A673 (cell line): Measurements from ENCODE around the gene DLX2. TPM values are rescaled to one million over a fixed set of nuclear protein-coding genes. Genes with fewer than 3 reads are reported as not detected.
A peak's percentile ranks its signal among the peaks of the same experiment; 100 is the strongest.

Experiments
- BruUV-seq: library from RNA; stranded (reverse); fragments of 400-500 nt; replicated peaks from 2 replicates; lab custom pipeline; 2021; lab: Mats Ljungman, UMichigan
- CTCF ChIA-PET: fragments of 300-600 bp; sonication (Branson Sonifier 250); formaldehyde crosslinking; loops from one replicate; lab custom pipeline; 2022; ENCODE audit warnings: antibody characterized with exemption; lab: Charles Lee
- POLR2A ChIA-PET: fragments of 300-600 bp; sonication (Branson Sonifier 250); formaldehyde crosslinking; loops from one replicate; lab custom pipeline; 2022; ENCODE audit warnings: antibody characterized with exemption; ENCODE audit not compliant: low non-redundant PET; lab: Charles Lee
- DNase-seq: peaks from one replicate; pipeline ENCODE4 v3.0.0-alpha.2; 2015; ENCODE audit warnings: low spot score
- H3K27ac ChIP-seq: fragments of 200-600 bp; sonication (generic); 2 replicates; pipeline ENCODE4 v1.5.1; 2016; ENCODE audit warnings: mixed run types, low read depth, mild to moderate bottlenecking, mixed read lengths, antibody characterized with exemption, low read length; ENCODE audit not compliant: poor library complexity, severe bottlenecking
- H3K27me3 ChIP-seq: fragments of 200-600 bp; sonication (generic); replicated peaks from 2 replicates; pipeline ENCODE4 v1.6.1; 2017; ENCODE audit warnings: mixed run types, low read depth, mild to moderate bottlenecking, mixed read lengths, antibody characterized with exemption, low read length; ENCODE audit not compliant: insufficient read depth, poor library complexity
- H3K36me3 ChIP-seq: fragments of 200-600 bp; sonication (generic); 2 replicates; pipeline ENCODE4 v1.6.1; 2016; ENCODE audit warnings: mixed run types, mild to moderate bottlenecking, mixed read lengths, antibody characterized with exemption, low read length; ENCODE audit not compliant: insufficient read depth, poor library complexity, severe bottlenecking
- H3K4me1 ChIP-seq: fragments of 200-600 bp; sonication (generic); 2 replicates; pipeline ENCODE4 v1.6.1; 2017; ENCODE audit warnings: mixed run types, mild to moderate bottlenecking, mixed read lengths, antibody characterized with exemption, low read length; ENCODE audit not compliant: insufficient read depth, poor library complexity, severe bottlenecking
- H3K4me3 ChIP-seq: fragments of 200-600 bp; sonication (generic); 2 replicates; pipeline ENCODE4 v1.5.1; 2016; ENCODE audit warnings: low read depth, mixed run types, mild to moderate bottlenecking, mixed read lengths, low read length; ENCODE audit not compliant: poor library complexity, severe bottlenecking
- H3K9me3 ChIP-seq: fragments of 200-600 bp; sonication (generic); 2 replicates; pipeline ENCODE4 v1.6.1; 2016; ENCODE audit warnings: mixed run types, low read depth, mild to moderate bottlenecking, mixed read lengths, antibody characterized with exemption, low read length; ENCODE audit not compliant: poor library complexity, severe bottlenecking
- EZH2 ChIP-seq: fragments of 200-600 bp; sonication (generic); IDR thresholded peaks from 2 replicates; pipeline ENCODE4 v1.6.1; 2017; ENCODE audit warnings: borderline replicate concordance, low read depth, mild to moderate bottlenecking, mixed read lengths, antibody characterized with exemption, low read length; ENCODE audit not compliant: poor library complexity, severe bottlenecking
- intact Hi-C: fragments of 100-400 bp; cut with micrococcal nuclease; formaldehyde crosslinking; loops from one replicate; pipeline ENCODE4 v1.10.0; 2022; ENCODE audit not compliant: unreplicated experiment
- total RNA-seq: library from RNA; stranded (reverse); gene quantifications from 2 replicates; pipeline ENCODE4 v1.2.3, GENCODE V29; 2021
- TF ChIP-seq, protein P1 (sequence below): fragments of 300-800, 200-600 bp; sonication (generic); conservative IDR thresholded peaks from 2 replicates; pipeline ENCODE4 v1.5.1; 2017; ENCODE audit warnings: low read depth, mild to moderate bottlenecking, antibody characterized with exemption, low read length, moderate library complexity, mixed read lengths

Gene DLX2
- total RNA-seq, 1 experiment from 2014 or later = 20.4 TPM

DNA sequence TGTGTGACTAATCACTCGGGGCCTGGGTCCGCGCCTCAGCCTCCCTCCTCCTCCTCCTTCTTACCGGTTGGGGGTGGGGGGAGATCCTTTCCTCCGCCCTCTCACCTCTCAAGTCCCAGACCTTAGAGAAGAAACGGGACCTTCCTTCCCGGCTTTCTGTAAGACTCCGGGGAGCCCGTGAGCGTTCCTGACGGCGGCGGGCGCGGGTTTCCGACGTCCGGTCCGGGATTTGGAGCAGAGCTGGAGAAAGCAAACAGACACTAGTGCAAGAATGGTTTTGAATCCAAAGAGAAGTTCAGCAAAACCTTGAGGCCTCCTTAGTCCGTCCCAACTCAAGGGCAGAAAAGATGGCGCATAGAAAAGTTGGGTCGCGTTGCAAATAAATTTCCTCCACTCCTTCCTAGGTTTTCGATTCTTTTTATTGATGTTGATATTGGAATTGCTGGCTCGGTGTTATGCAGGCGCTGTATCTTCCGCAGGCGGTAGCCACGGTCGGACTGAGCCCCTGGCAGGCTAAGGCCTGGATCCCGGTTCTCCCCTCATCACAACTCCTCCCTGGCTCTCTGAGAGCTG, 15.4 kb downstream of the DLX2 start:
- CTCF ChIA-PET = no interaction called here
- POLR2A ChIA-PET = no interaction called here
- Histone ChIP-seq H3K4me1 (peaks cover 38% of the 10 kb centered on the region), H3K9me3 (no peaks in the 10 kb centered on the region), H3K27ac (peak overlapping the region; percentile 83), H3K4me3 (peak overlapping the region; percentile 70), H3K36me3 (peaks cover 7% of the 10 kb centered on the region), H3K27me3 (no peaks in the 10 kb centered on the region)
- TF ChIP-seq, protein P1, sequence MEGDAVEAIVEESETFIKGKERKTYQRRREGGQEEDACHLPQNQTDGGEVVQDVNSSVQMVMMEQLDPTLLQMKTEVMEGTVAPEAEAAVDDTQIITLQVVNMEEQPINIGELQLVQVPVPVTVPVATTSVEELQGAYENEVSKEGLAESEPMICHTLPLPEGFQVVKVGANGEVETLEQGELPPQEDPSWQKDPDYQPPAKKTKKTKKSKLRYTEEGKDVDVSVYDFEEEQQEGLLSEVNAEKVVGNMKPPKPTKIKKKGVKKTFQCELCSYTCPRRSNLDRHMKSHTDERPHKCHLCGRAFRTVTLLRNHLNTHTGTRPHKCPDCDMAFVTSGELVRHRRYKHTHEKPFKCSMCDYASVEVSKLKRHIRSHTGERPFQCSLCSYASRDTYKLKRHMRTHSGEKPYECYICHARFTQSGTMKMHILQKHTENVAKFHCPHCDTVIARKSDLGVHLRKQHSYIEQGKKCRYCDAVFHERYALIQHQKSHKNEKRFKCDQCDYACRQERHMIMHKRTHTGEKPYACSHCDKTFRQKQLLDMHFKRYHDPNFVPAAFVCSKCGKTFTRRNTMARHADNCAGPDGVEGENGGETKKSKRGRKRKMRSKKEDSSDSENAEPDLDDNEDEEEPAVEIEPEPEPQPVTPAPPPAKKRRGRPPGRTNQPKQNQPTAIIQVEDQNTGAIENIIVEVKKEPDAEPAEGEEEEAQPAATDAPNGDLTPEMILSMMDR = no peak
- no TSS peak for BruUV-seq
- DNase-seq = no peak
- intact Hi-C loops = no loop called here

GRCh38 chr2:172086241-172087206, 16.2 kb downstream of the DLX2 start:
- peaks cover 32% of the 10 kb centered on the region for H3K4me1 ChIP-seq
- TF ChIP-seq, protein P1 = peak; percentile 18; the same call in 1 of the 2 replicates
- no peak for TF ChIP-seq EZH2
- CTCF ChIA-PET = interaction anchor here (1.0 to 1.5 kb wide), 2 partner anchors 9 to 10 kb away, joined by 3 to 5 read pairs; no protein-coding TSS in a partner anchor
- intact Hi-C loops = no loop called here
- POLR2A ChIA-PET = no interaction called here
- no TSS peak for BruUV-seq
- peaks cover 7% of the 10 kb centered on the region for H3K36me3 ChIP-seq
- H3K4me3 ChIP-seq = peak overlapping the region; percentile 70
- H3K27me3 ChIP-seq = no peaks in the 10 kb centered on the region
- no peaks in the 10 kb centered on the region for H3K9me3 ChIP-seq
- peak overlapping the region; percentile 83 for H3K27ac ChIP-seq
- peak; percentile 78 for DNase-seq

DNA sequence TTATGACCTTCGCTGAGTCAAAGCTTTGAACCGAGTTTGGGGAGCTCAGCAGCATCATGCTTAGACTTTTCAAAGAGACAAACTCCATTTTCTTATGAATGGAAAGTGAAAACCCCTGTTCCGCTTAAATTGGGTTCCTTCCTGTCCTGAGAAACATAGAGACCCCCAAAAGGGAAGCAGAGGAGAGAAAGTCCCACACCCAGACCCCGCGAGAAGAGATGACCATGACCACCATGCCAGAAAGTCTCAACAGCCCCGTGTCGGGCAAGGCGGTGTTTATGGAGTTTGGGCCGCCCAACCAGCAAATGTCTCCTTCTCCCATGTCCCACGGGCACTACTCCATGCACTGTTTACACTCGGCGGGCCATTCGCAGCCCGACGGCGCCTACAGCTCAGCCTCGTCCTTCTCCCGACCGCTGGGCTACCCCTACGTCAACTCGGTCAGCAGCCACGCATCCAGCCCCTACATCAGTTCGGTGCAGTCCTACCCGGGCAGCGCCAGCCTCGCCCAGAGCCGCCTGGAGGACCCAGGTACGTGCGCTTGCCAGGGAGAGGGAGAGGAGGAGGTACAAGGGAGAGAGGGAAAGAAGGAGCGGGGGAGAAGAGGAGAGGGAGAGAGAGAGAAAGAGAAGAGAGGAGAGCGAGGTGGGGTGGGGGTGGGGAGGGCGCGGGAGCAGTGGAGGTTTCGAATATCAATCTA, 17.1 kb downstream of the DLX2 start, which contains the start of gene DLX1:
DLX1 (plus strand) TSS at position 48 of the 700 bp plus-strand sequence; CDS start at position 219, 171 bp downstream.
- H3K9me3 ChIP-seq = no peaks in the 10 kb centered on the region
- H3K36me3 ChIP-seq = peaks cover 7% of the 10 kb centered on the region
- TF ChIP-seq, protein P1 = no peak
- ChIA-PET CTCF (interaction anchor here (1.0 to 1.5 kb wide), 2 partner anchors 10 to 11 kb away, joined by 3 to 5 read pairs; no protein-coding TSS in a partner anchor), POLR2A (interaction anchor here (0.6 kb wide), 1 partner anchor 417 kb away, joined by 3 read pairs; no protein-coding TSS in a partner anchor)
- BruUV-seq = TSS peak; percentile 60
- peaks cover 32% of the 10 kb centered on the region for H3K4me1 ChIP-seq
- intact Hi-C loops = no loop called here
- H3K27ac ChIP-seq = peak within 1 kb of the TSS; percentile 83
- no peaks in the 10 kb centered on the region for H3K27me3 ChIP-seq
- peak within 1 kb of the TSS; percentile 70 for H3K4me3 ChIP-seq
- DNase-seq = no peak
